Heart right ventricle (tissue), 16 donors: Measurements from ENCODE around the gene ABHD8. TPM values are rescaled to one million over a fixed set of nuclear protein-coding genes. Genes with fewer than 3 reads are reported as not detected.
A peak's percentile ranks its signal among the peaks of the same experiment; 100 is the strongest.

ENCODE experiments used
- ATAC-seq, 8 donors: fragments of 200-7000 bp; cut with Tn5 transposase; one replicate each; pipeline ENCODE4 v1.9.1; 2020; ENCODE audit warnings: mild to moderate bottlenecking in 8 of 8, moderate library complexity in 8 of 8, moderate number of reproducible peaks in 1 of 8
- DNase-seq, 2 donors: peaks; one replicate each; pipeline ENCODE4 v3.0.0-alpha.2; 2020
- H3K27ac ChIP-seq, 10 donors: fragments of 200-600 bp; sonication (generic) in 2 of 10; one replicate each; pipeline versions ENCODE4 v1.5.0 to v1.8.0; 2020 to 2022; ENCODE audit warnings: mild to moderate bottlenecking in 3 of 10
- H3K27me3 ChIP-seq, 7 donors: fragments of 200-600 bp; one replicate each; pipeline ENCODE4 v1.8.0; 2021 to 2022; ENCODE audit warnings: mild to moderate bottlenecking in 2 of 7
- H3K36me3 ChIP-seq, 9 donors: fragments of 200-600 bp; sonication (generic) in 1 of 9; one replicate each; pipeline versions ENCODE4 v1.5.0 to v1.8.0; 2020 to 2022; ENCODE audit warnings: mild to moderate bottlenecking in 2 of 9
- H3K4me1 ChIP-seq, 9 donors: fragments of 200-600 bp; sonication (generic) in 1 of 9; one replicate each; pipeline versions ENCODE4 v1.5.0 to v1.8.0; 2020 to 2022; ENCODE audit warnings: mild to moderate bottlenecking in 4 of 9
- H3K4me3 ChIP-seq, 10 donors: fragments of 200-600 bp; sonication (generic) in 2 of 10; one replicate each; pipeline versions ENCODE4 v1.5.0 to v1.8.0; 2020 to 2022; ENCODE audit warnings: mild to moderate bottlenecking in 7 of 10, moderate library complexity in 2 of 10
- H3K9me3 ChIP-seq, 11 donors: fragments of 200-600 bp in 10 of 11; sonication (generic) in 2 of 11; one replicate each; pipeline versions ENCODE4 v1.5.0 to v1.8.0; 2013 to 2022; ENCODE audit warnings: mild to moderate bottlenecking in 2 of 11, control low read depth in 1 of 11, moderate library complexity in 1 of 11
- CTCF ChIP-seq, 9 donors: fragments of 200-600 bp; sonication (generic) in 2 of 9; IDR thresholded peaks; one replicate each; pipeline versions ENCODE4 v1.5.0 to v1.8.0; 2021 to 2022; ENCODE audit warnings: antibody characterized with exemption in 9 of 9, mild to moderate bottlenecking in 5 of 9, moderate library complexity in 1 of 9
- WGBS, 2 donors: extraction: QIAGEN DNeasy Blood & Tissue Kit; methylation state at CpG; one replicate each; pipeline ENCODE4 v1.1.7; 2013; ENCODE audit warnings: inconsistent platforms in 1 of 2; 5-methylcytosine and 5-hydroxymethylcytosine counted together
- intact Hi-C, 10 donors: fragments of 100-400 bp; cut with DNase I; formaldehyde crosslinking; loops; one replicate each; pipeline versions ENCODE4 v1.11.1 to v1.14.2; 2022
- polyA plus RNA-seq, 2 donors: library from polyadenylated mRNA; stranded (reverse); fragments of 200-250 nt; gene quantifications; one replicate each; pipeline ENCODE4 v1.2.3, GENCODE V29; 2013
- total RNA-seq, 10 donors: library from RNA; stranded (reverse); fragmentation: NEBNext Ultra II Directional in 3 of 10; extraction: Animal tissue kit (Norgen Biotek cat#: 25700) in 3 of 10; gene quantifications; one replicate each; pipeline versions ENCODE4 v1.2.1 to v1.2.4, GENCODE V29; 2021 to 2023
- donor health status: Arrhythmogenic right ventricular cardiomyopathy.
- donor health status: ischemic (EF 13 %, LVEDD 7.1; RV severe dilation, severe dysfunction).
- donor health status: healthy with polysubstance abuse.
- donor health status: DM: no; HTN: yes; CAD: no.
- donor health status: DM: no; HTN: no; CAD: no.
- donor health status: ischemic (EF 25% LVEDD 6.9; RV normal size, moderate dysfunction).
- donor health status: ischemic (EF 25% LVEDD 5.7; RV mildly dilated, moderate dysfunction).
- donor health status: healthy.
- donor health status: DM: yes; HTN: yes; CAD: no.
- donor health status: Ischemic cardiomyopathy.
- donor health status: ischemic (EF 35%, LVEDD 5.7; RV mildly dilated, moderate dysfunction).
- donor health status: nonischemic (EF 11% LVEDD 7.7; RV severe dilation, severe dysfunction).
- donor health status: DM: yes; HTN: yes; CAD: no.
- donor health status: PGD.
- donor health status: ischemic (EF 29% LVEDD 5.4; RV normal size, mild dysfunction).
- donor health status: nonischemic (EF 23%, LVEDD 6.1; RV moderate dilation, normal function).

ABHD8 gene
- total and polyA plus RNA-seq, 12 donors: 6.0 to 16.9 (median 8.2) TPM

- ATAC-seq: no peak
- Histone ChIP-seq H3K27ac (no peak overlapping the region), H3K4me1 (peaks cover 4 to 33% (median 29%) of the 10 kb centered on the region in 9 donors), H3K9me3 (no peaks in the 10 kb centered on the region), H3K36me3 (peaks cover 0 to 20% (median 0%) of the 10 kb centered on the region in 9 donors), H3K4me3 (no peak overlapping the region), H3K27me3 (no peaks in the 10 kb centered on the region)
- 92 to 94% methylated on average over 34 of the region's 34 CpGs for WGBS, 2 donors
- intact Hi-C loops: no loop called here
- no peak for DNase-seq
- no peak for TF ChIP-seq CTCF (IDR thresholded peaks at IDR 0.05)
Measured at GRCh38 chr19:17339088-17339741, 36.0 kb upstream of the ABHD8 start.

- DNase-seq (no peak), ATAC-seq (no peak)
- Histone ChIP-seq H3K36me3 (peaks cover 0 to 17% (median 0%) of the 10 kb centered on the region in 9 donors), H3K4me3 (peak overlapping the region; percentile 61 to 84 (median 77)), H3K27me3 (no peaks in the 10 kb centered on the region), H3K4me1 (peaks cover 8 to 39% (median 36%) of the 10 kb centered on the region in 9 donors), H3K9me3 (no peaks in the 10 kb centered on the region), H3K27ac (no peak overlapping the region)
- no peak for TF ChIP-seq CTCF (IDR thresholded peaks at IDR 0.05)
- intact Hi-C loops: no loop called here
- 90 to 94% methylated on average over 30 of the region's 30 CpGs for WGBS, 2 donors
Measured at GRCh38 chr19:17338433-17339078, 35.3 kb upstream of the ABHD8 start.

GRCh38 chr19:17337675-17338432, 34.6 kb upstream of the ABHD8 start:
- H3K27me3 ChIP-seq: no peaks in the 10 kb centered on the region
- intact Hi-C loops: loop anchor here in 1 of 10 donors (2.0 kb wide), 1 partner anchor 33 kb away; the partner anchor contains the start of gene MRPL34
- peaks cover 8 to 45% (median 36%) of the 10 kb centered on the region in 9 donors for H3K4me1 ChIP-seq
- H3K27ac ChIP-seq: peak overlapping the region in 9 of 10 donors; percentile 66 to 95 (median 93)
- peak overlapping the region; percentile 61 to 84 (median 77) for H3K4me3 ChIP-seq
- TF ChIP-seq CTCF (IDR thresholded peaks at IDR 0.05): no peak
- DNase-seq (no peak), ATAC-seq (no peak)
- 6 to 10% methylated on average over 50 of the region's 50 CpGs for WGBS, 2 donors
- H3K9me3 ChIP-seq: no peaks in the 10 kb centered on the region
- H3K36me3 ChIP-seq: peaks cover 0 to 17% (median 0%) of the 10 kb centered on the region in 9 donors
